AG04449 (cell line): ENCODE results near the gene NMNAT3.

ENCODE experiments used
- CTCF ChIA-PET: fragments of 350-600 bp; formaldehyde crosslinking; extraction: SDS; loops from one replicate; lab custom pipeline; 2021; ENCODE audit warnings: antibody characterized with exemption; lab: Yijun Ruan, JAX
- POLR2A ChIA-PET: fragments of 400-600, 350-600 bp; formaldehyde crosslinking; extraction: SDS; loops from one replicate; lab custom pipeline; 2020; ENCODE audit warnings: antibody characterized with exemption, inconsistent platforms; lab: Yijun Ruan, JAX
- DNase-seq: peaks from one replicate; pipeline ENCODE4 v3.0.0-alpha.2; 2010; ENCODE audit warnings: low read depth, low spot score
- H3K4me3 ChIP-seq: 2 replicates; pipeline ENCODE4 v1.5.1; 2011; ENCODE audit warnings: low read depth, mild to moderate bottlenecking, control low read depth, low read length
- TF ChIP-seq, protein P1 (sequence below): IDR thresholded peaks from one replicate; pipeline ENCODE4 v1.5.1; 2011; ENCODE audit warnings: mild to moderate bottlenecking, moderate library complexity, low read length, control low read depth, inconsistent platforms; ENCODE audit not compliant: insufficient read depth; ENCODE audit errors: missing control alignments

Gene NMNAT3

DNA sequence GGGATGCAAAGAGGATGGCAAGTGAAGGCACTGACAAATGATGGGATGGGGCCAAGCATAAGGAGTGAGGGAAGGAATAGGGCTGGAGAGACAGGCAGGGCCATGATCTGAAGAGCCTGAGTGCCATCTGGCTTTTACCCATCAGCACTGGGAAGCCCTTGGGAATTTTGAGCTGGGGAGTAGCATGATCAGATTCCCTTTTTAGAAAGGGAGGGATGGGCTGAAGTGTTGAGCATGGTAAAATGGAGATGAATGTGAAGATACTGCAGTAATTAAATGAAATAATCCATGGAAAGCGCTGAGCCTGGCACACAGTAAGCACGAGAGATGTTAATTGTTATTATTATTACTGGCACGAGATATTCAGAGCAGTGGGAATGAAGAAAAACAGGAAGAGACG is 148.1 kb downstream of the NMNAT3 start:
- ChIA-PET CTCF (no interaction called here), POLR2A (no interaction called here)
- DNase-seq: no peak
- H3K4me3 ChIP-seq: no peak overlapping the region
- TF ChIP-seq, protein P1, sequence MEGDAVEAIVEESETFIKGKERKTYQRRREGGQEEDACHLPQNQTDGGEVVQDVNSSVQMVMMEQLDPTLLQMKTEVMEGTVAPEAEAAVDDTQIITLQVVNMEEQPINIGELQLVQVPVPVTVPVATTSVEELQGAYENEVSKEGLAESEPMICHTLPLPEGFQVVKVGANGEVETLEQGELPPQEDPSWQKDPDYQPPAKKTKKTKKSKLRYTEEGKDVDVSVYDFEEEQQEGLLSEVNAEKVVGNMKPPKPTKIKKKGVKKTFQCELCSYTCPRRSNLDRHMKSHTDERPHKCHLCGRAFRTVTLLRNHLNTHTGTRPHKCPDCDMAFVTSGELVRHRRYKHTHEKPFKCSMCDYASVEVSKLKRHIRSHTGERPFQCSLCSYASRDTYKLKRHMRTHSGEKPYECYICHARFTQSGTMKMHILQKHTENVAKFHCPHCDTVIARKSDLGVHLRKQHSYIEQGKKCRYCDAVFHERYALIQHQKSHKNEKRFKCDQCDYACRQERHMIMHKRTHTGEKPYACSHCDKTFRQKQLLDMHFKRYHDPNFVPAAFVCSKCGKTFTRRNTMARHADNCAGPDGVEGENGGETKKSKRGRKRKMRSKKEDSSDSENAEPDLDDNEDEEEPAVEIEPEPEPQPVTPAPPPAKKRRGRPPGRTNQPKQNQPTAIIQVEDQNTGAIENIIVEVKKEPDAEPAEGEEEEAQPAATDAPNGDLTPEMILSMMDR: no peak

DNA sequence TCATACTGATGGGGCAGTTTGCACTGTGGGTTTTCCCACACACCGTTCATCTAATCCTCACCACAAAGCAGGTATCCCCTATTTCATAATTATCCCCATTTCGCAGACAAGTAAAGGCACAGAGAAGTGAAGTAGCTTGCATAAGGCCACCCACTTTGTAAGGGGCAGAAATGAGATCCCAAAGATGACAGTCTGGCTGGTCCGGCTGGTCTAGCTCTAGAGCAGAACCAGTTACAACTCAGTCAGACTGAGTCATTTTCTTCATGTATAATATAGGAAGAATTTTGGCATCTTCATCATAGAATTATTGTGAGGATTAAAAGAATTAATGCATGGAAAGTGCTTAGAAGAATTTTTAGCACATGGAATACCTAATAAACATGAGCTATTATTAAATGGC is 148.8 kb downstream of the NMNAT3 start:
- TF ChIP-seq, protein P1: no peak
- H3K4me3 ChIP-seq: no peak overlapping the region
- CTCF ChIA-PET: no interaction called here
- no peak for DNase-seq
- POLR2A ChIA-PET: no interaction called here

DNA sequence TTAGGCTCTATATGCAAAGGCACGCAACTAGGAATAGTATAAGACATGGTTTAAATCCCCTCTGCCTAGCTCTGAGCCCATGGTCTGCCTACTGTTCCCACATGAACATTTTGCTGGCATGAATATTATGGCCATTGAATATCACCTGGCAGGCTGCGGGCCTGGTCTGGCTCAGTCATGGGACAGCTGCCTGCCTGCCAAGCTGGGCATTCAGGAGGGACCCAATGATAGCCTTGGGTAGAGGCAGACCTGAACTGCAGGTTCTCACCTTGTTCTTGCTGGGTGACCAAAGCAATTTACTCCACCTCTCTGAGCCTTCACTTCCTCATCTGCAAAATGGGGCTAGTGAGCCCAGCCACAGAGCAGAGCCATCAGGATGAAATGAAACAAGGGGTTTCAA is 149.5 kb downstream of the NMNAT3 start:
- H3K4me3 ChIP-seq: no peak overlapping the region
- no peak for DNase-seq
- CTCF ChIA-PET: no interaction called here
- POLR2A ChIA-PET: no interaction called here
- TF ChIP-seq, protein P1: no peak

DNA sequence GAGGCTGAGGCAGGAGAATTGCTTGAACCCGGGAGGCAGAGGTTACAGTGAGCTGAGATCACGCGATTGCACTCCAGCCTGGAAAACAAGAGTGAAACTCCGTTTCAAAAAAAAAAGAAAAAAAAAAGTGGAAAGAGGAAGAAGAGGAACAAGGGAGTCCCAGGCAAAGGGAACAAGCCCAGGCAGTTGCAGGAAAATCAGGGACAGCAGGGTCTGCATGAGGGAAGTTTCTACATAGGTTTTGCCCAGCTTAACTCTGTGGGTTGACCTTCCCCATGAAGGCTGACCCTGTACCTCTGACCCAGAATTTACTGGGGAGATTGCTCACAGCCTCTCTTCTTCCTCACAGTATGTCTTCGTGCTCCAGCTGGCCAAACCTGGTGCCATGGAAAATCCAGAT is 150.5 kb downstream of the NMNAT3 start:
- no peak for DNase-seq
- CTCF ChIA-PET: no interaction called here
- POLR2A ChIA-PET: no interaction called here
- TF ChIP-seq, protein P1: no peak
- H3K4me3 ChIP-seq: no peak overlapping the region

DNA sequence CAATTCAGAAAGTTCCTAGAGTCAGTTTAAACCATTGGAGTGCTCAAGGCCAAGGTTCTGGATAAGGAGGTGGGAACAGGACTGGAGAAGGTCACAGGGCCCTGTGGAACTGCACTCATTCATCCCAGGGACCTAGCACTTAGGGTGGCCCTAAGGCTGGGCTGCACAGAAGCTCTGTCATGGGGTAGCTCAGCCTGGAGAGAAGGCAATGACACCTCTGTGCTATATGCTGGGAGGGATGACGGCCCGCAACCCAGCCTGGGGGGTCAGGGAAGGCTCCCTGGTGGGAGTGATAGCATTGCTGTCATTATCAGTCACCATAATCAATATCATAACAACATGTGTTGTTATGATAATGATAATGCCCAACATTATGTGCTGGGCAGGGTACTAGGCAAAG is 151.6 kb downstream of the NMNAT3 start:
- ChIA-PET POLR2A (no interaction called here), CTCF (no interaction called here)
- TF ChIP-seq, protein P1: no peak
- no peak for DNase-seq
- no peak overlapping the region for H3K4me3 ChIP-seq

DNA sequence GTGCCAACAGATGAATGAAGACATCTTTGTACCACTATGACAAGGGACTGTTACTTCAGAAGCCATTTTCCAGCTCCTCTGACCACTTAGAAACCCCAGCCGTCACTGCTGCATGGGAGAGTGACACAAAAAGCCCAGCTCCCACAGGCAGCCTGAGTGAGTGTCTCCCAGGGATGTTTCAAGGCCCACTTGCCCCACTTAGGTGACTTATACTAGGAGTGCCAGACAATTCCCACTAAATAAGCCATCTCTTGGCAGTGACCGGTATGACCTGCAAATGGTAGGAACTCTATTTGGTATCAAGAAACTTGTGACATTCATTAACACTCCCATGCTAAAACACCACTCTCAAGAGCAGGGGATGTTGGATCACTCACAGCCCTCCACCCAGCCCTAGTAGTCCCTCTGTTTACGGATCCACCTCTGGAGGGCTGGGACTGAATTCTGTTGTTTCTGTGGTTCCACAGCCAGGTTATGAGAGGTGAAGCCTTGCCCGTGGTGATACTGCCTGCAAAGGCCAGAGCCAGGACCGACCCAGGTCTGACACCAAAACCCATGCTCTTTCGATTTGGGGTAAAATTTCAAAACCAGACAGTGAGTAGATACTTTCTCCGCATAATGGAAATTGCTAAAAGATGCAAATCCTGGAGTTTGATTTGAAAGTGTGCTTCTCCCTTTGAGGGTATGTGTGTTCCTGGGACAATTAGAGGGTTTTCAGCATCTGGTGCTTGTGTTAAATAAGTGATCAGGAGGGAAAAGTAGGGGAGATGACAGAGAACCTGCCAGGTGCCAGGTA is 152.7 kb downstream of the NMNAT3 start:
- ChIA-PET CTCF (no interaction called here), POLR2A (no interaction called here)
- no peak for DNase-seq
- H3K4me3 ChIP-seq: no peak overlapping the region
- TF ChIP-seq, protein P1: no peak
